Neural progenitor cell (in vitro differentiated cells): ENCODE results near the gene BRSK2. TPM values are rescaled to one million over a fixed set of nuclear protein-coding genes. Genes with fewer than 3 reads are reported as not detected.
A peak's percentile ranks its signal among the peaks of the same experiment; 100 is the strongest.

ENCODE experiments used
- DNase-seq: peaks from one replicate; pipeline ENCODE4 v3.0.0-alpha.2; 2016; ENCODE audit warnings: low spot score
- H2AFZ ChIP-seq: fragments of 200-600 bp; sonication (generic); replicated peaks from 2 replicates; pipeline ENCODE4 v1.6.1; 2016; ENCODE audit warnings: antibody characterized with exemption
- H3F3A ChIP-seq: fragments of 200-600 bp; sonication (generic); 2 replicates; pipeline ENCODE4 v1.6.1; 2016; ENCODE audit warnings: antibody characterized with exemption, low read depth
- H3K27ac ChIP-seq: fragments of 200-600 bp; sonication (generic); 2 replicates; pipeline ENCODE4 v1.5.1; 2016; ENCODE audit warnings: mild to moderate bottlenecking
- H3K27me3 ChIP-seq: fragments of 200-600 bp; sonication (generic); 2 replicates; pipeline ENCODE4 v1.6.1; 2016; ENCODE audit warnings: mild to moderate bottlenecking, moderate library complexity
- H3K36me3 ChIP-seq: fragments of 200-600 bp; sonication (generic); 2 replicates; pipeline ENCODE4 v1.5.1; 2016
- H3K4me1 ChIP-seq: fragments of 200-600 bp; sonication (generic); 2 replicates; pipeline ENCODE4 v1.6.1; 2016; ENCODE audit warnings: mixed run types
- H3K4me2 ChIP-seq: fragments of 200-600 bp; sonication (generic); 2 replicates; pipeline ENCODE4 v1.6.1; 2016
- H3K4me3 ChIP-seq: fragments of 200-600 bp; sonication (generic); 2 replicates; pipeline ENCODE4 v1.5.1; 2016
- H3K79me2 ChIP-seq: fragments of 200-600 bp; sonication (generic); 2 replicates; pipeline ENCODE4 v1.6.1; 2016; ENCODE audit warnings: low read depth
- H3K9ac ChIP-seq: fragments of 200-600 bp; sonication (generic); 2 replicates; pipeline ENCODE4 v1.6.1; 2016
- H3K9me3 ChIP-seq: fragments of 200-600 bp; sonication (generic); 2 replicates; pipeline ENCODE4 v1.5.1; 2016; ENCODE audit warnings: low read depth
- H4K20me1 ChIP-seq: fragments of 200-600 bp; sonication (generic); 2 replicates; pipeline ENCODE4 v1.6.1; 2016; ENCODE audit warnings: low read depth
- H3K27ac Mint-ChIP-seq: 3 replicates; pipeline ENCODE4 v1.8.0; 2021; ENCODE audit warnings: mixed read lengths
- H3K27me3 Mint-ChIP-seq: 2 replicates; pipeline ENCODE4 v1.8.0; 2022; ENCODE audit warnings: low read depth, mild to moderate bottlenecking, inconsistent platforms, moderate library complexity, mixed read lengths; ENCODE audit not compliant: insufficient read depth
- H3K36me3 Mint-ChIP-seq: 3 replicates; pipeline ENCODE4 v1.8.0; 2021; ENCODE audit warnings: mixed read lengths
- H3K4me1 Mint-ChIP-seq: 3 replicates; pipeline ENCODE4 v1.8.0; 2021; ENCODE audit warnings: mixed read lengths
- H3K4me3 Mint-ChIP-seq: 3 replicates; pipeline ENCODE4 v1.8.0; 2021; ENCODE audit warnings: mild to moderate bottlenecking, moderate library complexity, mixed read lengths
- H3K9me3 Mint-ChIP-seq: 3 replicates; pipeline ENCODE4 v1.8.0; 2020; ENCODE audit warnings: mixed read lengths
- CTCF ChIP-seq: fragments of 200-600 bp; sonication (generic); IDR thresholded peaks from 2 replicates; pipeline ENCODE4 v1.5.1; 2017; ENCODE audit warnings: antibody characterized with exemption, mild to moderate bottlenecking
- EZH2 ChIP-seq: fragments of 200-600 bp; sonication (generic); IDR thresholded peaks from 2 replicates; pipeline ENCODE4 v1.6.1; 2017; ENCODE audit warnings: antibody characterized with exemption, mild to moderate bottlenecking, moderate library complexity
- EZH2phosphoT487 ChIP-seq: fragments of 200-600 bp; sonication (generic); IDR thresholded peaks from 2 replicates; pipeline ENCODE4 v1.6.1; 2017; ENCODE audit warnings: antibody characterized with exemption
- total RNA-seq: library from RNA; depleted of rRNA; stranded (reverse); fragments of >200 nt; gene quantifications from 2 replicates; pipeline ENCODE4 v1.2.3, GENCODE V29; 2015; ENCODE audit warnings: low replicate concordance

Gene BRSK2
- total RNA-seq, 1 donor from 2014 or later = 8.2 TPM

- H4K20me1 ChIP-seq = peaks cover 9% of the 10 kb centered on the region
- no peaks in the 10 kb centered on the region for H3K36me3 ChIP-seq
- H3K27ac ChIP-seq = no peak overlapping the region
- TF ChIP-seq EZH2phosphoT487 = no peak
- no peak for TF ChIP-seq CTCF
- Mint-ChIP-seq H3K9me3 (no peaks in the 10 kb centered on the region), H3K36me3 (peaks cover 2% of the 10 kb centered on the region), H3K27me3 (peaks cover 12% of the 10 kb centered on the region), H3K4me3 (peak overlapping the region; percentile 4), H3K27ac (peak overlapping the region; percentile 83), H3K4me1 (peaks cover 11% of the 10 kb centered on the region)
- H3K9me3 ChIP-seq = no peaks in the 10 kb centered on the region
- no peak for DNase-seq
- no peak overlapping the region for H3K9ac ChIP-seq
- H2AFZ ChIP-seq = no peak overlapping the region
- no peak overlapping the region for H3K4me3 ChIP-seq
- H3F3A ChIP-seq = no peaks in the 10 kb centered on the region
- no peaks in the 10 kb centered on the region for H3K79me2 ChIP-seq
- no peaks in the 10 kb centered on the region for H3K4me1 ChIP-seq
- H3K4me2 ChIP-seq = no peak overlapping the region
- no peaks in the 10 kb centered on the region for H3K27me3 ChIP-seq
These were observed 77.0 kb downstream of the BRSK2 start for GRCh38 chr11:1466784-1467183.

- Histone ChIP-seq H3K4me3 (no peak overlapping the region), H3K9ac (no peak overlapping the region), H4K20me1 (peaks cover 9% of the 10 kb centered on the region), H3K27me3 (no peaks in the 10 kb centered on the region), H3F3A (no peaks in the 10 kb centered on the region), H2AFZ (no peak overlapping the region), H3K4me2 (no peak overlapping the region), H3K27ac (no peak overlapping the region), H3K36me3 (no peaks in the 10 kb centered on the region), H3K4me1 (no peaks in the 10 kb centered on the region), H3K79me2 (no peaks in the 10 kb centered on the region), H3K9me3 (no peaks in the 10 kb centered on the region)
- TF ChIP-seq CTCF (no peak), EZH2phosphoT487 (no peak), EZH2 (no peak)
- Mint-ChIP-seq H3K27ac (peak overlapping the region; percentile 83), H3K27me3 (peaks cover 12% of the 10 kb centered on the region), H3K9me3 (no peaks in the 10 kb centered on the region), H3K4me3 (peak overlapping the region; percentile 4), H3K36me3 (peaks cover 1% of the 10 kb centered on the region), H3K4me1 (peaks cover 9% of the 10 kb centered on the region)
- no peak for DNase-seq
These were observed 77.5 kb downstream of the BRSK2 start for GRCh38 chr11:1467270-1467669.

- Histone ChIP-seq H2AFZ (no peak overlapping the region), H3F3A (no peaks in the 10 kb centered on the region), H3K4me3 (no peak overlapping the region), H3K79me2 (no peaks in the 10 kb centered on the region), H3K9ac (no peak overlapping the region), H4K20me1 (peaks cover 9% of the 10 kb centered on the region), H3K9me3 (no peaks in the 10 kb centered on the region), H3K4me1 (no peaks in the 10 kb centered on the region), H3K27me3 (no peaks in the 10 kb centered on the region), H3K4me2 (no peak overlapping the region), H3K27ac (no peak overlapping the region), H3K36me3 (no peaks in the 10 kb centered on the region)
- no peaks in the 10 kb centered on the region for H3K9me3 Mint-ChIP-seq
- no peak for DNase-seq
- no peak overlapping the region for H3K27ac Mint-ChIP-seq
- H3K4me3 Mint-ChIP-seq = no peak overlapping the region
- H3K4me1 Mint-ChIP-seq = peaks cover 7% of the 10 kb centered on the region
- H3K36me3 Mint-ChIP-seq = no peaks in the 10 kb centered on the region
- TF ChIP-seq CTCF (no peak), EZH2phosphoT487 (no peak), EZH2 (no peak)
- H3K27me3 Mint-ChIP-seq = peaks cover 12% of the 10 kb centered on the region
These were observed 78.3 kb downstream of the BRSK2 start for GRCh38 chr11:1468002-1468401.
